Activated T-helper 2 cell treated with anti-CD3 and anti-CD28 coated beads, Interferon-gamma antibody, Interleukin-2, Interleukin-4, amounts not matched to agents 10 μg/mL and 5 μg/mL and 100 μg/mL, durations not matched to agents 14 hours and 24 hours and 36 hours (primary cell): ENCODE results near the gene MRPL36. TPM values are rescaled to one million over a fixed set of nuclear protein-coding genes. Genes with fewer than 3 reads are reported as not detected.

ENCODE experiments used
- DNase-seq: peaks from one replicate; pipeline ENCODE4 v3.0.0; 2021; ENCODE audit warnings: low spot score
- H3K27ac Mint-ChIP-seq: one replicate; pipeline ENCODE4 v1.8.0; 2021; ENCODE audit warnings: mixed read lengths
- H3K27me3 Mint-ChIP-seq: one replicate; pipeline ENCODE4 v1.8.0; 2021; ENCODE audit warnings: low read depth, mixed read lengths
- H3K36me3 Mint-ChIP-seq: one replicate; pipeline ENCODE4 v1.8.0; 2021; ENCODE audit warnings: low read depth, mixed read lengths
- H3K4me1 Mint-ChIP-seq: one replicate; pipeline ENCODE4 v1.8.0; 2021; ENCODE audit warnings: low read depth, mixed read lengths
- H3K4me3 Mint-ChIP-seq: one replicate; pipeline ENCODE4 v1.8.0; 2021; ENCODE audit warnings: low read depth, mild to moderate bottlenecking, moderate library complexity, mixed read lengths
- H3K9me3 Mint-ChIP-seq: one replicate; pipeline ENCODE4 v1.8.0; 2021; ENCODE audit warnings: mixed read lengths
- intact Hi-C: fragments of 100-400 bp; cut with micrococcal nuclease; formaldehyde crosslinking; loops from one replicate; pipeline ENCODE4 v1.15.1; 2023
- total RNA-seq: library from RNA; stranded (reverse); gene quantifications from 2 replicates; pipeline ENCODE4 v1.2.3, GENCODE V29; 2022

MRPL36 gene
- total RNA-seq, 1 donor from 2014 or later: 96.1 TPM

- Mint-ChIP-seq H3K4me3 (no peak overlapping the region), H3K36me3 (no peaks in the 10 kb centered on the region), H3K27ac (no peak overlapping the region), H3K9me3 (no peaks in the 10 kb centered on the region), H3K4me1 (no peaks in the 10 kb centered on the region), H3K27me3 (peaks cover 5% of the 10 kb centered on the region)
- DNase-seq: no peak
- intact Hi-C loops: no loop called here
Observed at GRCh38 chr5:1836891-1837880, 37.5 kb upstream of the MRPL36 start.

GRCh38 chr5:1836176-1836890 lies 36.7 kb upstream of the MRPL36 start:
- no peaks in the 10 kb centered on the region for H3K9me3 Mint-ChIP-seq

GRCh38 chr5:1835431-1835830 lies 35.8 kb upstream of the MRPL36 start:
- DNase-seq: no peak
- intact Hi-C loops: no loop called here
- Mint-ChIP-seq H3K4me1 (no peaks in the 10 kb centered on the region), H3K9me3 (no peaks in the 10 kb centered on the region), H3K27ac (no peak overlapping the region), H3K27me3 (peaks cover under 1% of the 10 kb centered on the region), H3K36me3 (no peaks in the 10 kb centered on the region), H3K4me3 (no peak overlapping the region)

More at GRCh38 chr5:1836176-1836890, 36.7 kb upstream of the MRPL36 start:
- H3K27ac Mint-ChIP-seq: no peak overlapping the region
- H3K27me3 Mint-ChIP-seq: peaks cover 2% of the 10 kb centered on the region
- no peak for DNase-seq
- intact Hi-C loops: no loop called here
- no peaks in the 10 kb centered on the region for H3K36me3 Mint-ChIP-seq
- H3K4me1 Mint-ChIP-seq: no peaks in the 10 kb centered on the region
- H3K4me3 Mint-ChIP-seq: no peak overlapping the region

GRCh38 chr5:1834721-1835429 lies 35.2 kb upstream of the MRPL36 start:
- Mint-ChIP-seq H3K36me3 (no peaks in the 10 kb centered on the region), H3K4me3 (no peak overlapping the region), H3K4me1 (no peaks in the 10 kb centered on the region), H3K27me3 (no peaks in the 10 kb centered on the region), H3K9me3 (no peaks in the 10 kb centered on the region), H3K27ac (no peak overlapping the region)
- DNase-seq: no peak
- intact Hi-C loops: no loop called here

- H3K9me3 Mint-ChIP-seq: no peaks in the 10 kb centered on the region
- no peaks in the 10 kb centered on the region for H3K36me3 Mint-ChIP-seq
- H3K4me3 Mint-ChIP-seq: no peak overlapping the region
- intact Hi-C loops: no loop called here
- H3K4me1 Mint-ChIP-seq: no peaks in the 10 kb centered on the region
- no peak for DNase-seq
- no peak overlapping the region for H3K27ac Mint-ChIP-seq
- no peaks in the 10 kb centered on the region for H3K27me3 Mint-ChIP-seq
Observed at GRCh38 chr5:1834022-1834551, 34.5 kb upstream of the MRPL36 start.

- Mint-ChIP-seq H3K27ac (no peak overlapping the region), H3K4me3 (no peak overlapping the region), H3K27me3 (no peaks in the 10 kb centered on the region), H3K4me1 (no peaks in the 10 kb centered on the region), H3K36me3 (no peaks in the 10 kb centered on the region), H3K9me3 (no peaks in the 10 kb centered on the region)
- intact Hi-C loops: no loop called here
- no peak for DNase-seq
Observed at GRCh38 chr5:1833264-1834021, 33.8 kb upstream of the MRPL36 start.

- no peak for DNase-seq
- H3K4me1 Mint-ChIP-seq: no peaks in the 10 kb centered on the region
- no peaks in the 10 kb centered on the region for H3K9me3 Mint-ChIP-seq
- no peak overlapping the region for H3K27ac Mint-ChIP-seq
- intact Hi-C loops: no loop called here
- H3K4me3 Mint-ChIP-seq: no peak overlapping the region
- no peaks in the 10 kb centered on the region for H3K27me3 Mint-ChIP-seq
- no peaks in the 10 kb centered on the region for H3K36me3 Mint-ChIP-seq
Observed at GRCh38 chr5:1832511-1833250, 33.0 kb upstream of the MRPL36 start.

- Mint-ChIP-seq H3K9me3 (no peaks in the 10 kb centered on the region), H3K27me3 (no peaks in the 10 kb centered on the region), H3K4me1 (no peaks in the 10 kb centered on the region), H3K4me3 (no peak overlapping the region), H3K36me3 (no peaks in the 10 kb centered on the region), H3K27ac (no peak overlapping the region)
- intact Hi-C loops: no loop called here
- no peak for DNase-seq
Observed at GRCh38 chr5:1831677-1832313, 32.2 kb upstream of the MRPL36 start.

- H3K4me3 Mint-ChIP-seq: no peak overlapping the region
- intact Hi-C loops: no loop called here
- H3K9me3 Mint-ChIP-seq: no peaks in the 10 kb centered on the region
- no peaks in the 10 kb centered on the region for H3K4me1 Mint-ChIP-seq
- no peaks in the 10 kb centered on the region for H3K27me3 Mint-ChIP-seq
- DNase-seq: no peak
- no peaks in the 10 kb centered on the region for H3K36me3 Mint-ChIP-seq
- no peak overlapping the region for H3K27ac Mint-ChIP-seq
Observed at GRCh38 chr5:1831257-1831656, 31.6 kb upstream of the MRPL36 start.

GRCh38 chr5:1830571-1831228 lies 31.1 kb upstream of the MRPL36 start:
- no peak overlapping the region for H3K4me3 Mint-ChIP-seq
- no peaks in the 10 kb centered on the region for H3K36me3 Mint-ChIP-seq
- H3K27ac Mint-ChIP-seq: no peak overlapping the region
- no peaks in the 10 kb centered on the region for H3K9me3 Mint-ChIP-seq
- DNase-seq: no peak
- no peaks in the 10 kb centered on the region for H3K27me3 Mint-ChIP-seq
- no peaks in the 10 kb centered on the region for H3K4me1 Mint-ChIP-seq
- intact Hi-C loops: no loop called here

GRCh38 chr5:1827886-1828397 lies 28.3 kb upstream of the MRPL36 start:
- H3K27me3 Mint-ChIP-seq: no peaks in the 10 kb centered on the region

More at GRCh38 chr5:1827886-1828397, 28.3 kb upstream of the MRPL36 start:
- Mint-ChIP-seq H3K36me3 (peaks cover 2% of the 10 kb centered on the region), H3K4me1 (no peaks in the 10 kb centered on the region), H3K4me3 (no peak overlapping the region), H3K9me3 (no peaks in the 10 kb centered on the region), H3K27ac (no peak overlapping the region)
- intact Hi-C loops: no loop called here
- DNase-seq: no peak
